ENCODE results near the gene DNAJC30.

GRCh38 chr7:73638911-73639310, 44.3 kb downstream of the DNAJC30 start:
- no peak for TF ChIP-seq POLR2AphosphoS5 (IDR thresholded peaks at IDR 0.05)
- no peak for TF ChIP-seq CTCF (IDR thresholded peaks at IDR 0.05)
- no peak for TF ChIP-seq POLR2A (IDR thresholded peaks at IDR 0.05)

Measured in suprapubic skin (tissue), 4 donors.